ENCODE results near the gene TES.

DNA sequence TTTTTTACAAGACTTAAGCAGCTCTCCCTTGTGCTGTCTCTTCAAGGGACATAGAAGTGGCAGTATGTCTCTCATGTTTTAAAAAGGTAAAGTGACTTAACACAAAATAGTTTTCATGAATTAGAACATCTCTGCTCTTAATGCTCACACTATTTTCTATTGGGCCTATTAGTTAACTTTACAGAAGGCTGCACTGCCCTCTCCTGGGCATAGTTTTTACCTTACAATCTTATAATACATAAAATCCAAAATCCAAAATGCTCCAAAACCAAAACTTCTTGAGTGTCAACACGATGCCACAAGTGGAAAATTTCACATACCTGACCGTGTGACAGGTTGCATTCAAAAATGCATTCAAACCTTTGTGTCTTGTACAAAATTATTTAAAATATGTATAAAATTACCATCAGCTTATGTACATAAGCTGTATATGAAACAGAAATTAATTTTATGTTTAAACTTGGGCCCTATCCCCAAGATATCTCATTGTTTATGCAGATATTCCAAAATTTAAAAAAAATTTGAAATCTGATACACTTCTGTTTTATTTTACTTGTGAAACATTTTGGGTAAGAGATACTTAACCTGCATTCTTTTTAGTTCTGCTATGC is 25.8 kb downstream of the TES start:
- TF ChIP-seq KDM4B (CRISPR knock-in tag; IDR thresholded peaks at IDR 0.05) (no peak), ZNF839 (CRISPR knock-in tag; IDR thresholded peaks at IDR 0.05; ENCODE audit: borderline replicate concordance) (no peak), EZH2 (conservative IDR thresholded peaks at IDR 0.05; ENCODE audit: low read depth, low read length) (no peak)
- TF ChIP-seq, protein P1, sequence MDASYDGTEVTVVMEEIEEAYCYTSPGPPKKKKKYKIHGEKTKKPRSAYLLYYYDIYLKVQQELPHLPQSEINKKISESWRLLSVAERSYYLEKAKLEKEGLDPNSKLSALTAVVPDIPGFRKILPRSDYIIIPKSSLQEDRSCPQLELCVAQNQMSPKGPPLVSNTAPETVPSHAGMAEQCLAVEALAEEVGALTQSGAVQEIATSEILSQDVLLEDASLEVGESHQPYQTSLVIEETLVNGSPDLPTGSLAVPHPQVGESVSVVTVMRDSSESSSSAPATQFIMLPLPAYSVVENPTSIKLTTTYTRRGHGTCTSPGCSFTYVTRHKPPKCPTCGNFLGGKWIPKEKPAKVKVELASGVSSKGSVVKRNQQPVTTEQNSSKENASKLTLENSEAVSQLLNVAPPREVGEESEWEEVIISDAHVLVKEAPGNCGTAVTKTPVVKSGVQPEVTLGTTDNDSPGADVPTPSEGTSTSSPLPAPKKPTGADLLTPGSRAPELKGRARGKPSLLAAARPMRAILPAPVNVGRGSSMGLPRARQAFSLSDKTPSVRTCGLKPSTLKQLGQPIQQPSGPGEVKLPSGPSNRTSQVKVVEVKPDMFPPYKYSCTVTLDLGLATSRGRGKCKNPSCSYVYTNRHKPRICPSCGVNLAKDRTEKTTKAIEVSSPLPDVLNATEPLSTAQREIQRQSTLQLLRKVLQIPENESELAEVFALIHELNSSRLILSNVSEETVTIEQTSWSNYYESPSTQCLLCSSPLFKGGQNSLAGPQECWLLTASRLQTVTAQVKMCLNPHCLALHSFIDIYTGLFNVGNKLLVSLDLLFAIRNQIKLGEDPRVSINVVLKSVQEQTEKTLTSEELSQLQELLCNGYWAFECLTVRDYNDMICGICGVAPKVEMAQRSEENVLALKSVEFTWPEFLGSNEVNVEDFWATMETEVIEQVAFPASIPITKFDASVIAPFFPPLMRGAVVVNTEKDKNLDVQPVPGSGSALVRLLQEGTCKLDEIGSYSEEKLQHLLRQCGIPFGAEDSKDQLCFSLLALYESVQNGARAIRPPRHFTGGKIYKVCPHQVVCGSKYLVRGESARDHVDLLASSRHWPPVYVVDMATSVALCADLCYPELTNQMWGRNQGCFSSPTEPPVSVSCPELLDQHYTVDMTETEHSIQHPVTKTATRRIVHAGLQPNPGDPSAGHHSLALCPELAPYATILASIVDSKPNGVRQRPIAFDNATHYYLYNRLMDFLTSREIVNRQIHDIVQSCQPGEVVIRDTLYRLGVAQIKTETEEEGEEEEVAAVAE (CRISPR knock-in tag; IDR thresholded peaks at IDR 0.05; ENCODE audit: borderline replicate concordance), result no peak

Measured in HepG2 (cell line).